IMR-90 (cell line): ENCODE data around the gene ZNF594. TPM values are rescaled to one million over a fixed set of nuclear protein-coding genes. Genes with fewer than 3 reads are reported as not detected.

Experiments
- ATAC-seq: fragments of 200-7000 bp; cut with Tn5 transposase; 2 replicates; pipeline ENCODE4 v1.9.1; 2020; ENCODE audit warnings: low read depth, mild to moderate bottlenecking, moderate library complexity
- BruUV-seq: library from RNA; stranded (reverse); fragments of 400-500 nt; replicated peaks from 2 replicates; lab custom pipeline; 2021; lab: Mats Ljungman, UMichigan
- CTCF ChIA-PET: fragments of 300-600 bp; formaldehyde crosslinking; extraction: SDS; loops from one replicate; lab custom pipeline; 2021; ENCODE audit warnings: antibody characterized with exemption; lab: Yijun Ruan, JAX
- POLR2A ChIA-PET: fragments of 300-600 bp; sonication (Branson Sonifier 250); formaldehyde crosslinking; loops from one replicate; lab custom pipeline; 2022; ENCODE audit warnings: antibody characterized with exemption; ENCODE audit not compliant: unreplicated experiment; lab: Charles Lee
- DNase-seq: peaks from one replicate; pipeline ENCODE4 v3.0.0; 2013
- H2AFZ ChIP-seq: replicated peaks from 2 replicates; pipeline ENCODE3; 2013; ENCODE audit warnings: low read length, mild to moderate bottlenecking; ENCODE audit not compliant: poor library complexity
- H2AK5ac ChIP-seq: 2 replicates; pipeline ENCODE4 v1.6.1; 2013; ENCODE audit warnings: low read depth, low read length, inconsistent platforms
- H2AK9ac ChIP-seq: replicated peaks from 2 replicates; pipeline ENCODE3; 2013; ENCODE audit warnings: mild to moderate bottlenecking, low read depth, low read length, moderate library complexity; ENCODE audit not compliant: poor library complexity
- H2BK120ac ChIP-seq: 2 replicates; pipeline ENCODE4 v1.6.1; 2013; ENCODE audit warnings: low read depth, low read length, inconsistent platforms
- H2BK15ac ChIP-seq: 3 replicates; pipeline ENCODE4 v1.6.1; 2013; ENCODE audit warnings: low read depth, low read length, inconsistent platforms
- H2BK20ac ChIP-seq: 2 replicates; pipeline ENCODE4 v1.6.1; 2013; ENCODE audit warnings: low read depth, mild to moderate bottlenecking, inconsistent platforms, low read length, moderate library complexity
- H2BK5ac ChIP-seq: 2 replicates; pipeline ENCODE4 v1.6.1; 2013; ENCODE audit warnings: mild to moderate bottlenecking, low read depth, low read length, inconsistent platforms; ENCODE audit not compliant: poor library complexity, severe bottlenecking
- H3K14ac ChIP-seq: replicated peaks from 2 replicates; pipeline ENCODE4 v1.6.1; 2013; ENCODE audit warnings: low read depth, low read length, inconsistent platforms
- H3K18ac ChIP-seq: 2 replicates; pipeline ENCODE4 v1.6.1; 2013; ENCODE audit warnings: low read depth, low read length, control low read depth
- H3K23ac ChIP-seq: 2 replicates; pipeline ENCODE4 v1.6.1; 2013; ENCODE audit warnings: low read depth, low read length, inconsistent platforms
- H3K27ac ChIP-seq: 2 replicates; pipeline ENCODE4 v1.5.1; 2013; ENCODE audit warnings: mild to moderate bottlenecking, control low read depth, low read length; ENCODE audit not compliant: insufficient read depth
- H3K27me3 ChIP-seq: 2 replicates; pipeline ENCODE4 v1.6.1; 2013; ENCODE audit warnings: low read length; ENCODE audit not compliant: control insufficient read depth, insufficient read depth
- H3K36me3 ChIP-seq: 2 replicates; pipeline ENCODE4 v1.6.1; 2013; ENCODE audit warnings: low read length, mixed read lengths; ENCODE audit not compliant: control insufficient read depth, insufficient read depth
- H3K4ac ChIP-seq: 2 replicates; pipeline ENCODE4 v1.6.1; 2013; ENCODE audit warnings: low read depth, low read length, inconsistent platforms
- H3K4me1 ChIP-seq: 2 replicates; pipeline ENCODE4 v1.6.1; 2013; ENCODE audit warnings: low read length, mixed read lengths; ENCODE audit not compliant: control insufficient read depth, insufficient read depth
- H3K4me2 ChIP-seq: 2 replicates; pipeline ENCODE4 v1.6.1; 2013; ENCODE audit warnings: low read depth, mild to moderate bottlenecking, control low read depth, low read length, moderate library complexity
- H3K4me3 ChIP-seq: 2 replicates; pipeline ENCODE4 v1.5.1; 2013; ENCODE audit warnings: low read depth, mild to moderate bottlenecking, control low read depth, low read length, moderate library complexity; ENCODE audit not compliant: insufficient read depth
- H3K56ac ChIP-seq: 2 replicates; pipeline ENCODE4 v1.6.1; 2013; ENCODE audit warnings: low read length, inconsistent platforms; ENCODE audit not compliant: insufficient read depth; ENCODE audit errors: extremely low read depth
- H3K79me1 ChIP-seq, 2 experiments: 2 replicates each; pipeline ENCODE4 v1.6.1; 2013; ENCODE audit warnings: low read length in 2 of 2, inconsistent platforms in 1 of 2, low read depth in 1 of 2
- H3K9ac ChIP-seq: 2 replicates; pipeline ENCODE4 v1.6.1; 2013; ENCODE audit warnings: low read depth, low read length, control low read depth
- H3K9me1 ChIP-seq: 2 replicates; pipeline ENCODE4 v1.6.1; 2013; ENCODE audit warnings: low read length, inconsistent platforms; ENCODE audit not compliant: insufficient read depth
- H3K9me3 ChIP-seq: 2 replicates; pipeline ENCODE4 v1.6.1; 2013; ENCODE audit warnings: low read length; ENCODE audit not compliant: control insufficient read depth, insufficient read depth
- H4K20me1 ChIP-seq: 2 replicates; pipeline ENCODE4 v1.6.1; 2013; ENCODE audit warnings: low read length, inconsistent platforms; ENCODE audit not compliant: insufficient read depth
- H4K5ac ChIP-seq: 2 replicates; pipeline ENCODE4 v1.6.1; 2013; ENCODE audit warnings: mild to moderate bottlenecking, low read depth, low read length, control low read depth
- H4K8ac ChIP-seq, 2 experiments: 2 replicates each; pipeline ENCODE4 v1.6.1; 2013; ENCODE audit warnings: low read depth in 2 of 2, low read length in 2 of 2, control low read depth in 1 of 2, inconsistent platforms in 1 of 2
- H4K91ac ChIP-seq: 2 replicates; pipeline ENCODE4 v1.6.1; 2013; ENCODE audit warnings: low read depth, low read length, inconsistent platforms; ENCODE audit not compliant: insufficient read depth
- BHLHE40 ChIP-seq: fragments of 150-350 bp; IDR thresholded peaks from 2 replicates; pipeline ENCODE4 v1.6.1; 2016; ENCODE audit warnings: mild to moderate bottlenecking, low read depth, low read length
- MXI1 ChIP-seq: IDR thresholded peaks from 2 replicates; pipeline ENCODE4 v1.6.1; 2012; ENCODE audit warnings: low read depth, mild to moderate bottlenecking, low read length, moderate library complexity, borderline replicate concordance
- NFE2L2 ChIP-seq: fragments of 150-350 bp; IDR thresholded peaks from 2 replicates; pipeline ENCODE4 v1.6.1; 2016; ENCODE audit warnings: low read depth, mild to moderate bottlenecking, low read length
- POLR2A ChIP-seq: IDR thresholded peaks from 2 replicates; pipeline ENCODE4 v1.6.1; 2012; ENCODE audit warnings: mild to moderate bottlenecking, low read depth, low read length
- RAD21 ChIP-seq: IDR thresholded peaks from 2 replicates; pipeline ENCODE4 v1.6.1; 2012; ENCODE audit warnings: low read length, improper control_type of control experiment
- RCOR1 ChIP-seq: IDR thresholded peaks from 2 replicates; pipeline ENCODE4 v1.6.1; 2012; ENCODE audit warnings: mild to moderate bottlenecking, low read length, improper control_type of control experiment; ENCODE audit not compliant: insufficient replicate concordance
- RFX5 ChIP-seq: IDR thresholded peaks from 2 replicates; pipeline ENCODE4 v1.8.0; 2012; ENCODE audit warnings: low read depth, mild to moderate bottlenecking, low read length, moderate library complexity
- SMC3 ChIP-seq: fragments of 150-350 bp; IDR thresholded peaks from 2 replicates; pipeline ENCODE4 v1.6.1; 2016; ENCODE audit warnings: low read depth, mild to moderate bottlenecking, antibody characterized with exemption, low read length, moderate library complexity
- WGBS, 2 experiments: methylation state at CpG; one replicate each; pipeline versions ENCODE4 v1.1.5 to v1.1.7; 2013; ENCODE audit warnings: missing lambda C conversion rate in 2 of 2; ENCODE audit not compliant: insufficient read length in 1 of 2; ENCODE audit errors: extremely low coverage in 2 of 2; 5-methylcytosine and 5-hydroxymethylcytosine counted together
- dilution Hi-C: fragments of 300-500 bp; cut with HindIII; formaldehyde crosslinking; loops from one replicate; pipeline ENCODE4 v1.14.3; 2018; ENCODE audit warnings: low sequenced_read_pairs; ENCODE audit not compliant: unreplicated experiment
- in situ Hi-C: fragments of 300-500 bp; cut with MboI; formaldehyde crosslinking; loops from 3 replicates; pipeline ENCODE4 v1.14.3; 2019; ENCODE audit warnings: low sequenced_read_pairs, inconsistent platforms, mixed read lengths
- intact Hi-C: fragments of 100-400 bp; cut with micrococcal nuclease; formaldehyde crosslinking; loops from 2 replicates; pipeline ENCODE4 v1.10.0; 2022
- polyA plus RNA-seq, 3 experiments: library from polyadenylated mRNA; depleted of rRNA; stranded (reverse); fragments of >200 nt; gene quantifications; 2 replicates each; pipeline ENCODE4 v1.2.3, GENCODE V29; 2012; ENCODE audit warnings: low replicate concordance in 1 of 3
- total RNA-seq: library from RNA; depleted of rRNA; stranded (reverse); fragments of >200 nt; gene quantifications from 2 replicates; pipeline ENCODE4 v1.2.3, GENCODE V29; 2012

ZNF594 gene
- total and polyA plus RNA-seq, 2 of the 4 experiments (the other 2 are of a cell fraction), result 2.5 to 7.2 TPM

DNA sequence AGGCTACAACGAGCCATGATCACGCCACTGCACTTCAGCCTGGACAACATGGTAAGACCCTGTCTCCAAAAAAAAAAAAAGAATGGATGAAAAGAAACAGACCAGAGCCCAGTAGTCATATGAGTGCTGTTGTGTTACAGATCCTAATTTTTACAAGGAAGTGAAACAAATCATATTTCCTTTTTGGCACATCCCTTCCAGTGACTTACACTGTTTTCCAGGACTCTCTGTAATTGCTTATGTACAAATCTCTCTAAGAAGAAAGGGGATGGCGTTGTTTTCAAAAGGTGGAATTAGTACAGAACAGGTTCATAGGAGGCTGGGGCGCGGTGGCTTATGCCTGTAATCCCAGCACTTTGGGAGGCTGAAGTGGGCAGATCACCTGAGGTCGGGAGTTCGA lies 19.8 kb upstream of the ZNF594 start:
- WGBS, 2 experiments, result no CpG with 5 or more reads among the region's 7 CpGs
- DNase-seq, result no peak
- dilution Hi-C loops, result no loop called here

More for the DNA sequence above, 19.8 kb upstream of the ZNF594 start:
- Histone ChIP-seq H3K27me3 (no peaks in the 10 kb centered on the region), H3K23ac (no peak overlapping the region), H2AK9ac (no peak overlapping the region), H3K4ac (no peak overlapping the region), H3K27ac (no peak overlapping the region), H3K18ac (no peak overlapping the region), H4K5ac (no peak overlapping the region), H3K36me3 (0 out of 2 replicates have a peak, but pooled peaks cover 1% of the 10 kb centered on the region), H3K4me3 (no peak overlapping the region), H3K4me2 (no peak overlapping the region), H4K91ac (no peak overlapping the region), H2BK5ac (no peak overlapping the region), H3K9me1 (no peaks in the 10 kb centered on the region), H3K9ac (no peak overlapping the region), H2BK120ac (no peak overlapping the region), H2BK20ac (no peak overlapping the region), H3K4me1 (no peaks in the 10 kb centered on the region), H3K56ac (no peak overlapping the region), H2BK15ac (no peak overlapping the region), H3K14ac (no peak overlapping the region), H2AFZ (no peak overlapping the region), H4K8ac (no peak overlapping the region), H2AK5ac (no peak overlapping the region), H3K79me1 (no peaks in the 10 kb centered on the region), H4K20me1 (no peaks in the 10 kb centered on the region), H3K9me3 (no peaks in the 10 kb centered on the region)
- ATAC-seq, result no peak
- no TSS peak for BruUV-seq
- in situ Hi-C loops, result no loop called here
- CTCF ChIA-PET, result no interaction called here
- TF ChIP-seq SMC3 (no peak), RAD21 (no peak), POLR2A (no peak), MXI1 (no peak), NFE2L2 (no peak), RCOR1 (no peak), BHLHE40 (no peak), RFX5 (no peak)
- POLR2A ChIA-PET, result no interaction called here
- intact Hi-C loops, result no loop called here
